Fibroblast of skin of right biceps (primary cell): ENCODE measurements around the gene DMD.

Experiments
- DNase-seq: peaks from one replicate; pipeline ENCODE4 v3.0.0-alpha.2; 2013

DMD gene

GRCh38 chrX:31319586-31319985 lies 1891.8 kb downstream of the DMD start:
- peak; percentile 4 for DNase-seq

GRCh38 chrX:31318866-31319265 lies 1892.5 kb downstream of the DMD start:
- DNase-seq, result no peak

- DNase-seq, result no peak
Observed at GRCh38 chrX:31316340-31316991, 1894.9 kb downstream of the DMD start.

- peak; percentile 76 for DNase-seq
Observed at GRCh38 chrX:31314921-31315320, 1896.4 kb downstream of the DMD start.

- DNase-seq, result no peak
Observed at GRCh38 chrX:31307952-31308351, 1903.4 kb downstream of the DMD start.

- DNase-seq, result no peak
Observed at GRCh38 chrX:31302573-31303075, 1908.7 kb downstream of the DMD start.

- DNase-seq, result no peak
Observed at GRCh38 chrX:31301941-31302340, 1909.4 kb downstream of the DMD start.

- no peak for DNase-seq
Observed at GRCh38 chrX:31301203-31301602, 1910.1 kb downstream of the DMD start.

- DNase-seq, result no peak
Observed at GRCh38 chrX:31298916-31299315, 1912.4 kb downstream of the DMD start.

- no peak for DNase-seq
Observed at GRCh38 chrX:31297881-31298280, 1913.5 kb downstream of the DMD start.

- no peak for DNase-seq
Observed at GRCh38 chrX:31294475-31294874, 1916.9 kb downstream of the DMD start.

GRCh38 chrX:31293409-31293808 lies 1917.9 kb downstream of the DMD start:
- no peak for DNase-seq

- DNase-seq, result peak; percentile 51
Observed at GRCh38 chrX:31291131-31291530, 1920.2 kb downstream of the DMD start.

GRCh38 chrX:31287861-31288260 lies 1923.5 kb downstream of the DMD start:
- DNase-seq, result peak; percentile 1

- no peak for DNase-seq
Observed at GRCh38 chrX:31280580-31280979, 1930.8 kb downstream of the DMD start.

GRCh38 chrX:31279359-31279758 lies 1932.0 kb downstream of the DMD start:
- peak; percentile 19 for DNase-seq

- no peak for DNase-seq
Observed at GRCh38 chrX:31272472-31272775, 1938.9 kb downstream of the DMD start.

GRCh38 chrX:31271615-31272471 lies 1939.5 kb downstream of the DMD start:
- peak; percentile 33 for DNase-seq

GRCh38 chrX:31269914-31270313 lies 1941.4 kb downstream of the DMD start:
- DNase-seq, result no peak

- peak; percentile 9 for DNase-seq
Observed at GRCh38 chrX:31268359-31268758, 1943.0 kb downstream of the DMD start.

- DNase-seq, result peak; percentile 27
Observed at GRCh38 chrX:31266203-31267076, 1944.9 kb downstream of the DMD start.

GRCh38 chrX:31265383-31265782 lies 1946.0 kb downstream of the DMD start:
- DNase-seq, result no peak

GRCh38 chrX:31260351-31260750 lies 1951.0 kb downstream of the DMD start:
- DNase-seq, result peak; percentile 16
